Measurements from ENCODE around the gene CROCC. TPM values are rescaled to one million over a fixed set of nuclear protein-coding genes. Genes with fewer than 3 reads are reported as not detected.

Gene CROCC
- total RNA-seq, 2 experiments from 2014 or later: 15.9 to 18.7 TPM

DNA sequence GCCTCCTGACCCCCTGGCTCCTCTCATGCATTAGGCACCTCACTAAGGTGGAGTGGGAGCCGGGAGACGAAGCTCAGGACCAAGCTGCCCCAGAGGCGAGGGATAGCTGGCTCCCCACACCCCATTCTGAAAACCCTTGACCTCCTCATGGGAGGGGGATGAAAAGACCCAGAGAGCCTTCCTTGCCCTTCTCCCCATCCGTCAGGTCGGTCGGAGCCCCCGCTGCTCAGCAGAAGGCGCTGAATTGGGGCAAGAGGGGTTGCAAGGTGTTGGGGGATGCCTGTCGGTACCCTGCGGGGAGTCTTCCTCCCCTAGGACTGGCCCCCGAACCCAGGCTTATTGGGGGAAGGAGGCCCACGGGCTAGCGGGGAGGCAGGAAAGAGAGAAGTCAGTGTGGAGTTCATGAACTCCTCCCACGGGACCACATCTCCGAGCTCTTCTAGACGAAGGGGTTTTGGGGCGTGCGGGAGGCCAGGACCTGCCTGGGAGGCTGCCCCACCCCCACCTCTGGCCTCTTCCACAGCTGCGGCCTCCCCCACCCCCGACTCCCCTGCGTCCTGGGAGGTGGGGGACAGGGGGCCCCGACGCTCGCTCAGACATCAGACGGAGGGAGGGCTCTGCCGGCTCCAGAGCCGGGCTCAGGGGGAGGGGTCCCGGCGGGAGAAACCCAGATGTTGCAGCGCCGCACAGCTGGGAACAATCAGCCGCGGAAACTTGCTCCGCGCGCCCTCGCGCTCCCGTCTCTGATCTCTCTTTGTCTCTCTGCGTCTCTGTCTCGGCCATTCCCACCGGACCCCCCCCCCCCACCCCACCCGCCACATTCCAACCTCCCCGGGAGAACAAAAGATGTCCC is 58.0 kb downstream of the CROCC start:
- intact Hi-C loops (cut with micrococcal nuclease): no loop called here
- Mint-ChIP-seq H3K27me3 (peaks cover 18% of the 10 kb centered on the region), H3K36me3 (no peaks in the 10 kb centered on the region), H3K4me1 (ENCODE audit: low read depth) (peaks cover 9% of the 10 kb centered on the region), H3K27ac (no peak overlapping the region), H3K4me3 (no peak overlapping the region), H3K9me3 (no peaks in the 10 kb centered on the region)
- ChIA-PET CTCF (interaction anchor here (0.8 kb wide), 1 partner anchor 19 kb away, joined by 3 read pairs; no protein-coding TSS in a partner anchor), POLR2A (no interaction called here)
- no peak for DNase-seq

DNA sequence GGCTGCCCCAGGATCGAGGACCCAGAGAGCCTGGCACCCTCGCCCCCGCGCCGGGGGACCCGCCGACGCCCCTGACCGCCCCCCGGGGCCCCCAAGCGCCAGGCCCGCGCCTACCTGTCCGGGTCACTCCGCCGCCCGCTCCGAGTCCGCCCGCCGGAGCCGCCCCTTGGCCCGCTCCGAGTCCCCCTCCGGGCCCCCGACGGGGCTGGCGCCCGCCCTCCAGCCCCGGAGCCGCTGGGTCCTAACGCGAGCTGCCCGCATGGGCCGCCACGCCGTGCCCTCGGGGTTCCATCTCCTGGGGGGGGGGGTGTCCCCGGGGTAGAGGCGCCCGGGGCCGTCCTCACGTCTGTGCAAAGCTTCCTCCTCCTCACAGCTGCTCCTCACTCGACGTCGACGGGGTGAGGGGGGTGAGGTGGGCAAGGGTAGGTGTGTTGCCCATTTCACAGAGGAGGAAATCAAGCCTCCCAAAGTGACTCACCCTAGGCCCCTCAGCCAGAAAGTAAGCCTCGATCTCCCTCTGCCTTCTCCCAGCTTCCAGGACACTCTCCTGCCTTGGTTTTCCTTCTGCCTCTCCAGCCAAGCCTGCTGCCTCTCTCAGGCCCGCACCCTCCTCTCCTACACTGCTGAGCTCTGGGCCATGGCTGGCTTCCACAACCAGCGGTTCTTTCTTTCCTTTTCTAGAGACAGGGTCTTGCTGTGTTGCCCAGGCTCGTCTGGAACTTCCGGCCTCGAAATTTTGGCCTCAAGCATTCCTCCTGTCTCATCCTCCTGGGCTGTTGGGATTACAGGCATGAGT is 58.9 kb downstream of the CROCC start, which contains the start of gene MFAP2:
Gene MFAP2, minus strand, starts transcription at position 148 of the 796 bp plus-strand sequence. CDS start 2,347 bp downstream, outside the sequence.
- Mint-ChIP-seq H3K36me3 (peaks cover 2% of the 10 kb centered on the region), H3K4me3 (peak within 1 kb of the TSS; percentile 1), H3K27ac (no peak within 1 kb of the TSS), H3K9me3 (no peaks in the 10 kb centered on the region), H3K4me1 (ENCODE audit: low read depth) (peaks cover 9% of the 10 kb centered on the region), H3K27me3 (peaks cover 18% of the 10 kb centered on the region)
- no peak for DNase-seq
- intact Hi-C loops (cut with micrococcal nuclease): no loop called here
- ChIA-PET POLR2A (no interaction called here), CTCF (interaction anchor here (0.8 to 1.2 kb wide), 2 partner anchors 19 to 20 kb away, joined by 3 read pairs; no protein-coding TSS in a partner anchor)

DNA sequence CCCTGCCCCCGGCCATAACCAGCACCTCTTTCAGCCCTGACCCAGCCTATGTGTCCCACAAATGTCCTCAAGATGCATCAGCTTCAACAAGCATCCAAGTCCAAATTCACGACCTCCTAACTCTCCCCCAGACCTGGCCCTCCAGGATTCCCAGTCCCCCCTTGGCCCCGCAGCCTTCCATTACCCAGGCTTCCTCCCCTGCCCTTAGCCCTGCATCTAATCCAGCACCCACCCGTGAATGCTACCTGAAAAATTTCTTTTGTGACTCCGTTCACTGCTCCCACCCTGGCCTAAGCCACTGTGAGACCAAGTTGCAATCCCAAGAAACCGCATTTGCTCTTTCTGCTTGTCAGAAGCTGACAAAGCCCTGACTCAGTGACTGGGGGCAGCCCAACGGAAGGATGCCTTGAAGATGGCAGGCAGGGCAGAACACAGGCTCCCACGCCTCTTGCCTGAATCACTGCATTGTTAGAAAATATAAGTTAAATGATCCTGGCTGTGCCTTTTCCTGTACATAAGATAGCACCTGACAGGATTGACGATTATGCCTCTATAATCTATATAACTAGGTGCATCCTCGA is 59.6 kb downstream of the CROCC start:
- intact Hi-C loops (cut with micrococcal nuclease): no loop called here
- peak; percentile 16 for DNase-seq
- CTCF ChIA-PET: interaction anchor here (1.2 kb wide), 1 partner anchor 20 kb away, joined by 3 read pairs; no protein-coding TSS in a partner anchor
- H3K4me3 Mint-ChIP-seq: no peak overlapping the region
- H3K27me3 Mint-ChIP-seq: peaks cover 18% of the 10 kb centered on the region
- POLR2A ChIA-PET: no interaction called here
- H3K9me3 Mint-ChIP-seq: no peaks in the 10 kb centered on the region
- peaks cover 9% of the 10 kb centered on the region for H3K4me1 Mint-ChIP-seq (ENCODE audit: low read depth)
- peaks cover 6% of the 10 kb centered on the region for H3K36me3 Mint-ChIP-seq
- no peak overlapping the region for H3K27ac Mint-ChIP-seq

DNA sequence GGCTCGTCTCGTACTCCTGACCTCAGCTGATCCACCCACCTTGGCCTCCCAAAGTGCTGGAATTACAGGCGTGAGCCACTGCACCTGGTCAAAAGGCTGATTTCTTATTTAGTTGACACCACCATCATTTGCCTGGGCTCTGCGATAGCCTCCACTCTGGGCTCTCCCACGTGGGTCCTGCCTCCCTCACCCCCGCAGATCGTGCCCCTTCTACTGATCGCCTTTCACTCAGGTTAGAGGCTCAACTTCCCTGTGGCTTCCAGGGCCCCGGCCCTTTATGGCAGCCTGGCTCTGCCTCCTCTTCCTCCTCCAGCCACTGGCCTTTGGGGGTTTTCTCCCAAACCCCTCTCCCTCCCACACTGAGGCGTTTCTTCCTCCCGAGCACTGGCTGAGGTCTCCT is 61.2 kb downstream of the CROCC start:
- Mint-ChIP-seq H3K27me3 (peaks cover 18% of the 10 kb centered on the region), H3K27ac (no peak overlapping the region), H3K9me3 (no peaks in the 10 kb centered on the region), H3K36me3 (peaks cover 10% of the 10 kb centered on the region), H3K4me3 (no peak overlapping the region), H3K4me1 (ENCODE audit: low read depth) (peaks cover 9% of the 10 kb centered on the region)
- ChIA-PET POLR2A (no interaction called here), CTCF (no interaction called here)
- intact Hi-C loops (cut with micrococcal nuclease): loop anchor here (1.0 kb wide), 1 partner anchor 32 kb away; no protein-coding TSS in a partner anchor
- no peak for DNase-seq

- H3K36me3 Mint-ChIP-seq: peaks cover 10% of the 10 kb centered on the region
- intact Hi-C loops (cut with micrococcal nuclease): no loop called here
- peaks cover 9% of the 10 kb centered on the region for H3K4me1 Mint-ChIP-seq (ENCODE audit: low read depth)
- H3K4me3 Mint-ChIP-seq: no peak overlapping the region
- ChIA-PET CTCF (interaction anchor here (1.0 kb wide), 1 partner anchor 8 kb away, joined by 3 read pairs; no protein-coding TSS in a partner anchor), POLR2A (no interaction called here)
- H3K27me3 Mint-ChIP-seq: peaks cover 18% of the 10 kb centered on the region
- no peaks in the 10 kb centered on the region for H3K9me3 Mint-ChIP-seq
- no peak for DNase-seq
- H3K27ac Mint-ChIP-seq: no peak overlapping the region
Observed at GRCh38 chr1:16983649-16984048, 61.9 kb downstream of the CROCC start.

DNA sequence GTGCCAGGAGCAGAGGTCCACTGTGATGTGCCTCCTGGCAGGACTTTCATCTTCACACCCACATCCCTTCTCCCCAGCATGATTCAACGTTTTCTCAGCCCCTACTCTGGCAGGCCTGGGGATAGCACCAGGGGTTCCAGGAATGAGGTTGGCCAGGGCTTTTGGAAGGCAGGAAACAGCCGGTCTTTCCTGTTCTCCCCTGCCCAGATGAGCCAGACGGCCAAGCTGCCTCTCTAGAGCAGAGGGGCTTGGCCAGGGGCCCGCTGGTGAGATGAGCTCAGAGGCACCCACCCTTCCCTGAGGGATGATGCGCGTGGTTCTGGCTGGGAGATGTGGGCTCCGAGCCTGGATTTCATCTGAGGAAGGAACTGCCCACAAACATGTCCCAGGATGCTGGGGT is 63.0 kb downstream of the CROCC start:
- ChIA-PET CTCF (no interaction called here), POLR2A (no interaction called here)
- peaks cover 9% of the 10 kb centered on the region for H3K4me1 Mint-ChIP-seq (ENCODE audit: low read depth)
- H3K4me3 Mint-ChIP-seq: no peak overlapping the region
- peaks cover 10% of the 10 kb centered on the region for H3K36me3 Mint-ChIP-seq
- peaks cover 18% of the 10 kb centered on the region for H3K27me3 Mint-ChIP-seq
- no peak overlapping the region for H3K27ac Mint-ChIP-seq
- intact Hi-C loops (cut with micrococcal nuclease): no loop called here
- no peaks in the 10 kb centered on the region for H3K9me3 Mint-ChIP-seq
- no peak for DNase-seq

GRCh38 chr1:16986113-16986512 is 64.4 kb downstream of the CROCC start:
- DNase-seq: no peak
- ChIA-PET POLR2A (no interaction called here), CTCF (interaction anchor here (1.0 kb wide), 1 partner anchor 17 kb away, joined by 3 read pairs; no protein-coding TSS in a partner anchor)
- H3K27me3 Mint-ChIP-seq: peaks cover 11% of the 10 kb centered on the region
- H3K9me3 Mint-ChIP-seq: no peaks in the 10 kb centered on the region
- H3K4me3 Mint-ChIP-seq: no peak overlapping the region
- intact Hi-C loops (cut with micrococcal nuclease): no loop called here
- H3K36me3 Mint-ChIP-seq: peaks cover 10% of the 10 kb centered on the region
- H3K4me1 Mint-ChIP-seq (ENCODE audit: low read depth): peaks cover 3% of the 10 kb centered on the region
- no peak overlapping the region for H3K27ac Mint-ChIP-seq

GRCh38 chr1:16986560-16986959 is 64.8 kb downstream of the CROCC start:
- POLR2A ChIA-PET: no interaction called here
- Mint-ChIP-seq H3K27me3 (peaks cover 6% of the 10 kb centered on the region), H3K4me3 (no peak overlapping the region), H3K27ac (no peak overlapping the region), H3K36me3 (peaks cover 13% of the 10 kb centered on the region), H3K9me3 (no peaks in the 10 kb centered on the region), H3K4me1 (ENCODE audit: low read depth) (no peaks in the 10 kb centered on the region)
- no peak for DNase-seq
- intact Hi-C loops (cut with micrococcal nuclease): no loop called here
- CTCF ChIA-PET: interaction anchor here (1.0 kb wide), 1 partner anchor 17 kb away, joined by 3 read pairs; no protein-coding TSS in a partner anchor

GRCh38 chr1:16986962-16987361 is 65.2 kb downstream of the CROCC start:
- Mint-ChIP-seq H3K9me3 (no peaks in the 10 kb centered on the region), H3K4me1 (ENCODE audit: low read depth) (no peaks in the 10 kb centered on the region), H3K27ac (no peak overlapping the region), H3K27me3 (peaks cover 6% of the 10 kb centered on the region), H3K4me3 (no peak overlapping the region), H3K36me3 (peaks cover 13% of the 10 kb centered on the region)
- intact Hi-C loops (cut with micrococcal nuclease): no loop called here
- no peak for DNase-seq
- ChIA-PET POLR2A (no interaction called here), CTCF (no interaction called here)

DNA sequence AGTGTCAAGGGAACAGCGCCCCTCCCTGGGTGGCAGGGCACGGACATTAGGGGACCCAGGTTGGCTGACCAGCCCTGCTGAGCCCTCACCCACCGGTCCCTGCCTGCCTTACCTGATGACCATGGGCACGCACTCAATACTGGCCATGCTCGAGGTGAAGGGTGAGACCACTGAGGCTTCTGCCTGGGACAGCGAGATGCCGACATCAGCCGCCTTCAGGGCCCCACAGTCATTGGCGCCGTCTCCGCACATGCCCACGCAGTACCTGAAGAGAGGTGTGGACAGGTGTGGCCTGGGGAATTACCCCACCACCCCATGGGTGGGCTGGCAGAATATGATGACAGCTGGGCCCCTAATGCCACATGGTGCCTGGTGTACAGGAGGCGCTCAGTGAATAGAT is 66.5 kb downstream of the CROCC start:
- H3K36me3 Mint-ChIP-seq: peaks cover 13% of the 10 kb centered on the region
- H3K4me3 Mint-ChIP-seq: no peak overlapping the region
- no peaks in the 10 kb centered on the region for H3K4me1 Mint-ChIP-seq (ENCODE audit: low read depth)
- no peak for DNase-seq
- ChIA-PET POLR2A (no interaction called here), CTCF (interaction anchor here (1.1 kb wide), 1 partner anchor 22 kb away, joined by 3 read pairs; no protein-coding TSS in a partner anchor)
- intact Hi-C loops (cut with micrococcal nuclease): no loop called here
- H3K9me3 Mint-ChIP-seq: no peaks in the 10 kb centered on the region
- H3K27ac Mint-ChIP-seq: no peak overlapping the region
- H3K27me3 Mint-ChIP-seq: peaks cover 3% of the 10 kb centered on the region

DNA sequence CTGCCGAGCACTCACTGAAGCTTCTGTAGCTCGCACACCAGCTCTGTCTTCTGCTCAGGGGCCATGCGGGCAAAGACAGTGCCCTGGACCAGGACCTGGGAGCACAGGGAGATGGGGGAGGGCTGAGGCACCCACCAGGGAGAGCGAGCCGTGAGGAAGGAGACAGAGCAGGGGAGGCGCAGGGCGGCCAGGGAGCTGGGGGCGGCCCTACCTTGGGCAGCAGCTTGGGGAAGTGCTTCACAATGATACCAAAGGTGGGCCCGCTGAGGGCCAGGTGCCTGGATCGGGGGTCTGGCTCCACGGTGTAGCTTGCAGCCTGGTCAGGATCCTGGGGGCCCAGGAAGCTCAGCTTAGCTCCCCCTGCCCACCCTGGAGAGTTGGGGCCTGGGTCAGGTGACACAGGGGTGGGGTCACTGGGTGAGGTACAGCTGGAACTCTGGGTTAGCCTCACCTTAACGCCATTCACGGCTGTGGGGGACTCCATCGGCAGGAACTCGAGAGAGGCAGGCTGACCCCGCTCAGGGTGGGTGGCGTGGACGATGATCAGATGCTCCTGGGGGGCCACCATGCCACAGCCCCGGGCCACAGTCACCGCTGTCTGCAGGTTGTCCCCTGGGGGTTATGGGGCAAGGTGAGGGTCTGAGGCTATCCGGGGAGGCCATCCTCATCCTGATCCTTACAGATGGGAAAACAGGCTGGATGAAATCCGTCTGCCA is 68.1 kb downstream of the CROCC start:
- Mint-ChIP-seq H3K4me1 (ENCODE audit: low read depth) (no peaks in the 10 kb centered on the region), H3K27me3 (no peaks in the 10 kb centered on the region), H3K4me3 (no peak overlapping the region), H3K9me3 (no peaks in the 10 kb centered on the region), H3K36me3 (peaks cover 13% of the 10 kb centered on the region), H3K27ac (no peak overlapping the region)
- intact Hi-C loops (cut with micrococcal nuclease): no loop called here
- ChIA-PET CTCF (interaction anchor here (1.1 kb wide), 1 partner anchor 38 kb away, joined by 3 read pairs; no protein-coding TSS in a partner anchor), POLR2A (no interaction called here)
- DNase-seq: no peak

All from activated CD4-positive, alpha-beta memory T cell treated with anti-CD3 and anti-CD28 coated beads for 36 hours (primary cell).